Transverse colon (tissue), 4 donors: ENCODE measurements around the gene PHKG2. TPM values are rescaled to one million over a fixed set of nuclear protein-coding genes. Genes with fewer than 3 reads are reported as not detected.

Experiments used
- DNase-seq: peaks from one replicate; pipeline ENCODE4 v3.0.0-alpha.2; 2019
- H3K27ac ChIP-seq, 4 donors: fragments of 200-600 bp; sonication (generic); 2 replicates each; pipeline ENCODE4 v1.5.1; 2016 to 2018; ENCODE audit warnings: inconsistent platforms in 4 of 4
- H3K27me3 ChIP-seq: fragments of 200-600 bp; sonication (generic); 2 replicates; pipeline ENCODE4 v1.5.1; 2017; ENCODE audit warnings: inconsistent platforms
- H3K36me3 ChIP-seq, 4 donors: fragments of 200-600 bp; sonication (generic); 2 replicates each; pipeline ENCODE4 v1.5.1; 2017 to 2019; ENCODE audit warnings: inconsistent platforms in 4 of 4
- H3K4me1 ChIP-seq, 4 donors: fragments of 200-600 bp; sonication (generic); 2 replicates each; pipeline ENCODE4 v1.5.1; 2017 to 2020; ENCODE audit warnings: inconsistent platforms in 4 of 4
- H3K4me3 ChIP-seq, 4 donors: fragments of 200-600 bp; sonication (generic); 1 replicate in 1 of 4; 2 replicates in 3 of 4; pipeline versions ENCODE4 v1.5.1 to v1.6.1; 2017 to 2019; ENCODE audit warnings: inconsistent platforms in 4 of 4
- H3K9me3 ChIP-seq, 2 donors: fragments of 200-600 bp; sonication (generic); 2 replicates each; pipeline ENCODE4 v1.5.1; 2017 to 2019; ENCODE audit warnings: inconsistent platforms in 2 of 2
- CTCF ChIP-seq, 5 experiments: fragments of 200-600 bp in 3 of 5; fragments of 450-650 bp in 2 of 5; sonication (generic) in 3 of 5; IDR thresholded peaks; 1 replicate in 2 of 5; 2 replicates in 3 of 5; pipeline ENCODE4 v1.5.1; 2016 to 2017; ENCODE audit warnings: antibody characterized with exemption in 5 of 5, inconsistent platforms in 3 of 5, mild to moderate bottlenecking in 2 of 5, moderate library complexity in 1 of 5
- EP300 ChIP-seq: sonication (generic); formaldehyde crosslinking; IDR thresholded peaks from one replicate; pipeline ENCODE4 v1.6.1; 2017; ENCODE audit warnings: antibody characterized with exemption, low read depth
- POLR2A ChIP-seq: fragments of 450-650 bp; IDR thresholded peaks from one replicate; pipeline ENCODE4 v1.6.1; 2016; ENCODE audit warnings: antibody characterized with exemption, mild to moderate bottlenecking, moderate library complexity
- POLR2AphosphoS5 ChIP-seq, 3 donors: sonication (generic); formaldehyde crosslinking; IDR thresholded peaks; one replicate each; pipeline ENCODE4 v1.6.1; 2016; ENCODE audit warnings: antibody characterized with exemption in 3 of 3
- WGBS, 2 donors: methylation state at CpG; one replicate each; pipeline ENCODE4 v1.1.5; 2018; ENCODE audit warnings: low coverage in 1 of 2; 5-methylcytosine and 5-hydroxymethylcytosine counted together
- in situ Hi-C, 4 donors: fragments of 200-750 bp; cut with MboI; loops; one replicate each; pipeline versions ENCODE4 v1.15.0 to v1.15.1; 2017; ENCODE audit warnings: low sequenced_read_pairs in 3 of 4, low pct_ligation_motif_present in 1 of 4, low pct_unique_long_range_greater_than_20kb in 1 of 4
- intact Hi-C: fragments of 100-400 bp; cut with DNase I; formaldehyde crosslinking; loops from one replicate; pipeline ENCODE4 v1.15.1; 2023; ENCODE audit warnings: low total_unique reads
- total RNA-seq, 4 donors: library from RNA; depleted of rRNA; stranded (reverse); fragments of >200 nt; gene quantifications; one replicate each; pipeline ENCODE4 v1.1.0, GENCODE V29; 2016

PHKG2 gene
- total RNA-seq, 4 donors from 2014 or later, result 41.1 to 152 (median 66.4) TPM

DNA sequence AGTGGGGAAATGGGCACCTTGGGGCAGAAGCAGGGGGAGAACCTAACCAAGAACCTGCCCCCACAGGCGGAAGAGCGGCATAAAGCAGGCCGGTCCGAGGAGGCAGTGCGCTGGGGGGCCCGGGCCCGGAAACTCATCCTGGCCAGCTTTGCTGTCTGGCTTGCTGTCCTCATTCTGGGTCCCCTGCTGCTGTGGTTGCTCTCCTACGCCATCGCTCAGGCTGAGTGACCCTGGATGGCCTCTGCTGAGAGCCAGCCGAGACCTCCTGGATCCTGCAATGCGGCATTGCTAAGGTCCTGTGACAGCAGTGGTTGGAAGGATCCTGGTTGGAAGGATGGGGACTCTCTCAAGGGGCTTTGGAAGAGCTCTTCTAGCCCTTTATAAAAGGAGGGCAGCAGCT lies 4.5 kb upstream of the PHKG2 start:
- no peaks in the 10 kb centered on the region for H3K9me3 ChIP-seq
- H3K27ac ChIP-seq, result peak overlapping the region; percentile 67 to 92 (median 80)
- H3K4me1 ChIP-seq, result peaks cover 8 to 71% (median 47%) of the 10 kb centered on the region in 4 donors
- intact Hi-C loops, result no loop called here
- H3K36me3 ChIP-seq, result peaks cover 0 to 9% (median 3%) of the 10 kb centered on the region in 4 donors
- WGBS, 2 donors, result 95 to 100% methylated on average over 2 to 11 of the region's 11 CpGs
- no peak for DNase-seq
- H3K4me3 ChIP-seq, result no peak overlapping the region
- H3K27me3 ChIP-seq, result no peaks in the 10 kb centered on the region
- in situ Hi-C loops, result no loop called here
- TF ChIP-seq POLR2AphosphoS5 (IDR thresholded peaks at IDR 0.05) (no peak), EP300 (no peak), POLR2A (no peak), CTCF (IDR thresholded peaks at IDR 0.05) (no peak)

DNA sequence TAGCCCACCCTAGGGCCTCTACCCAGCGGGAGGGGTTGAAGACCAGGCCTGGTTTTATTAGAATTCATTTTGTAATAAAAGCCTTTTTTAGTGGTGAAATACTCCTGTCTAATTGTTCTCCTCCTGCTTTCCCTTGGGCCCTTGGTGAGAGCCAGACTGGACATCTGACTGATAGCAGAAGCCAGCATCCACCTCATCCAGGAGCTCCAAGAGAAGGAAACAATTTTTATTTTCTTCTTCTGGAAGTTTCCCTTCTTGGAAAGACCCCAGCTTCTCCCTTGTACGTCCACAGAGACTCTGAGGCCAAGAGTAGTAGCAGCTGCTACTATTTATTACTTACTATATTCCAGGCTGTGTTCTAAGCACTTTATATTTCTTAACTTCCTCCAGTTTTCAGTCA lies 4.0 kb upstream of the PHKG2 start:
- no peaks in the 10 kb centered on the region for H3K27me3 ChIP-seq
- peaks cover 0 to 4% (median 1%) of the 10 kb centered on the region in 4 donors for H3K36me3 ChIP-seq
- 79 to 88% methylated on average over 1 to 2 of the region's 2 CpGs for WGBS, 2 donors
- peak overlapping the region; percentile 67 to 92 (median 80) for H3K27ac ChIP-seq
- peaks cover 8 to 72% (median 48%) of the 10 kb centered on the region in 4 donors for H3K4me1 ChIP-seq
- in situ Hi-C loops, result no loop called here
- no peak overlapping the region for H3K4me3 ChIP-seq
- intact Hi-C loops, result no loop called here
- TF ChIP-seq POLR2A (no peak), CTCF (IDR thresholded peaks at IDR 0.05) (no peak), POLR2AphosphoS5 (IDR thresholded peaks at IDR 0.05) (no peak), EP300 (no peak)
- DNase-seq, result no peak
- no peaks in the 10 kb centered on the region for H3K9me3 ChIP-seq

DNA sequence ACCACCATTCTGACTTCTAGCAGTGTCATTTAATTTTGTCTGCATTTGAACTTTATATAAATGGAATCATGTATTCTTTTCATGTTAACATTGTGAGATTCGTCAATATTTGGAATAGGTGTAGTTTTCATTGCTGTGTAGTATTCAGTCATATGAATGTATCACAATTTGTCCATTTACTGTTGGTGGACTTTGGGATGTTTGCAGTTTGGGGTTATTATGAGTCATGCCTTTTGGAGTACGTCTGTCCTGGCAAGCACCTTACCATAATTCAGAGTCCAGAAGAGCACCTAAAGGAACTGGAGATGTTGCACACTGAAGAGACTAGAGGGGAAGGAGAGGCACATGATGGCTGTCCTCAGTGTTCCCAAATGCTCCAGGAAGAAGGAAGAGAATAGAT lies 3.1 kb upstream of the PHKG2 start:
- no peak for DNase-seq
- WGBS, 2 donors, result 43 to 51% methylated on average over 2 of the region's 2 CpGs
- Histone ChIP-seq H3K27me3 (no peaks in the 10 kb centered on the region), H3K4me1 (peaks cover 8 to 69% (median 48%) of the 10 kb centered on the region in 4 donors), H3K9me3 (no peaks in the 10 kb centered on the region), H3K36me3 (no peaks in the 10 kb centered on the region), H3K27ac (peak overlapping the region; percentile 67 to 92 (median 80)), H3K4me3 (no peak overlapping the region)
- intact Hi-C loops (no loop called here), in situ Hi-C loops (no loop called here)
- TF ChIP-seq CTCF (IDR thresholded peaks at IDR 0.05), result no peak
- TF ChIP-seq POLR2A, result peak; percentile 25
- peak in 2 of 3 donors; percentile 46 to 52 for TF ChIP-seq POLR2AphosphoS5 (IDR thresholded peaks at IDR 0.05)
- TF ChIP-seq EP300, result peak; percentile 67

DNA sequence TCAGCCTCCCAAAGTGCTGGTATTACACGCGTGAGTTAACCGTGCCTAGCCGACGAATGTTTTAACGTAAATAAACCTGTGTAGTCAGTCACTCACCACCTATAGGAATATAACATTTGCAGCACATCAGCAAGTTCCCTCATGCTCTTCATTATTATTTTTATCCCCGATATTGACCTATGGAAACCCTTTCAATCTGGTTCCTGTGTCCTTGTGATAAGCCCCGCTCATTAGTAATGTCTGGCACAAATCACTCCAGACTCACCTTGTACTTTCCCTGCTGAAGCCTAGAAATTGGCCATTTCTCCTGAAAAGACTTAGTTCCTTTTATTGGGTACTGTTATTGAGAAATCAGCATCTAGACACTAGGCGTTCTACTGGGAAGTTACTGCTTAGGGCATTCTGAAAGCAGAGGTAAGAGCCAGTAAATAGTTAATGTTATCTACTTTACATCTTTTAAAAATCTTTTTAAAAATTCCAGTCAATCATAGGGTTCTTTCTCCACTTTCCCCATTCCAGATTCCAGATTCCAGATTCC lies 1.5 kb upstream of the PHKG2 start:
- peaks cover 3 to 53% (median 33%) of the 10 kb centered on the region in 4 donors for H3K4me1 ChIP-seq
- H3K36me3 ChIP-seq, result peaks cover 0 to 7% (median 2%) of the 10 kb centered on the region in 4 donors
- intact Hi-C loops (no loop called here), in situ Hi-C loops (no loop called here)
- no peak overlapping the region for H3K4me3 ChIP-seq
- no peak for TF ChIP-seq POLR2A
- TF ChIP-seq POLR2AphosphoS5 (IDR thresholded peaks at IDR 0.05), result no peak
- no peak for TF ChIP-seq CTCF (IDR thresholded peaks at IDR 0.05)
- TF ChIP-seq EP300, result no peak
- 79 to 90% methylated on average over 3 to 9 of the region's 9 CpGs for WGBS, 2 donors
- no peaks in the 10 kb centered on the region for H3K27me3 ChIP-seq
- no peaks in the 10 kb centered on the region for H3K9me3 ChIP-seq
- peak overlapping the region; percentile 85 to 95 (median 91) for H3K27ac ChIP-seq
- no peak for DNase-seq
